Retinal pigment epithelial cell (primary cell): ENCODE data around the gene DDX46.
"Not testable (repeated sequence)": the region's sequence is repeated elsewhere in the genome, so short reads cannot be mapped to it uniquely, and the experiment has no call there.

Experiments used
- DNase-seq: peaks from one replicate; pipeline ENCODE4 v3.0.0-alpha.2; 2010; ENCODE audit warnings: low read depth
- H3K4me3 ChIP-seq: 2 replicates; pipeline ENCODE4 v1.5.1; 2011; ENCODE audit warnings: mild to moderate bottlenecking, low read length, control low read depth, moderate library complexity
- TF ChIP-seq, protein P1 (sequence below): conservative IDR thresholded peaks from 2 replicates; pipeline ENCODE4 v1.5.1; 2011; ENCODE audit warnings: low read depth, low read length, control low read depth, inconsistent platforms

Gene DDX46

DNA sequence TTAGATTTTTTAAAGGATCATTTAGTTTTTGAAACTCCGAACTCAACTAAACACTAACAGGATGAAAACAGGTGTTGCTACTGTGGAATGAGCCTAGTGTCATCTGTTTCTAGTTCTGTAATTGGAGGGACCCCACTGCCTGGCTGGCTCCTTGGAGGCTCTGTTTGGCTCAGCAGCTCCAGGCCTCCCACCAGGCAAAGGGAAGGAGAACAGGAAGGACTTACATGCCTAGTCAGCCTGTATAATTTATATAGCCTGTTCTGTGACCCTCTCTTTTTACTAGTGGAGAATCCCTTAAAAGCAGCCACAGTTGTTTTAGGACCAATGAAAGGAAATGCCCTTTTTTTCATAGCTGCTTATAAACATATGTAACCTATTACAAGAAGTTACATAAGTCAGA is 66.1 kb downstream of the DDX46 start:
- TF ChIP-seq, protein P1, sequence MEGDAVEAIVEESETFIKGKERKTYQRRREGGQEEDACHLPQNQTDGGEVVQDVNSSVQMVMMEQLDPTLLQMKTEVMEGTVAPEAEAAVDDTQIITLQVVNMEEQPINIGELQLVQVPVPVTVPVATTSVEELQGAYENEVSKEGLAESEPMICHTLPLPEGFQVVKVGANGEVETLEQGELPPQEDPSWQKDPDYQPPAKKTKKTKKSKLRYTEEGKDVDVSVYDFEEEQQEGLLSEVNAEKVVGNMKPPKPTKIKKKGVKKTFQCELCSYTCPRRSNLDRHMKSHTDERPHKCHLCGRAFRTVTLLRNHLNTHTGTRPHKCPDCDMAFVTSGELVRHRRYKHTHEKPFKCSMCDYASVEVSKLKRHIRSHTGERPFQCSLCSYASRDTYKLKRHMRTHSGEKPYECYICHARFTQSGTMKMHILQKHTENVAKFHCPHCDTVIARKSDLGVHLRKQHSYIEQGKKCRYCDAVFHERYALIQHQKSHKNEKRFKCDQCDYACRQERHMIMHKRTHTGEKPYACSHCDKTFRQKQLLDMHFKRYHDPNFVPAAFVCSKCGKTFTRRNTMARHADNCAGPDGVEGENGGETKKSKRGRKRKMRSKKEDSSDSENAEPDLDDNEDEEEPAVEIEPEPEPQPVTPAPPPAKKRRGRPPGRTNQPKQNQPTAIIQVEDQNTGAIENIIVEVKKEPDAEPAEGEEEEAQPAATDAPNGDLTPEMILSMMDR = no peak
- DNase-seq = no peak
- no peak overlapping the region for H3K4me3 ChIP-seq

DNA sequence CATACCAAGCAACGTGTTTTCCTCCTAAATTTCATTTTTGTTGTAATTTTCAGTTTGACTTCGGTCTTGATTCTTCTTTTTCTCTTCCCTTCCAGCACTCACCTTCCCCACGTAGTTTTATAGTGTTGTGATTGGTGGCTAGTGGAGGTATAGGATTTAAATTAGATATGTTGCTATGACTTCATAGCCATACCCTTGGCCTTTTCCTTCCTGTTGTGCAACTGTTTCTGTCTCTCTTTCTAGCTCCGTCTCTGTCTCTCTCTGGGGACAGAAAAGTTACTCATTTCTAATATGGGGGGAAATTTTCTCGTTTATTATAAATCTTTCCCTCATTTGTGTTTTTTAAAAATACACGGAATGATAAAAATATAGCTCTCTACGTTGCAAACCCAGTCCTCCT is 66.6 kb downstream of the DDX46 start:
- no peak overlapping the region for H3K4me3 ChIP-seq
- TF ChIP-seq, protein P1 = no peak
- no peak for DNase-seq

- TF ChIP-seq, protein P1 = no peak
- H3K4me3 ChIP-seq = no peak overlapping the region
- DNase-seq = no peak
Measured at GRCh38 chr5:134833340-134834032, 74.9 kb downstream of the DDX46 start.

GRCh38 chr5:134835623-134836022 is 77.0 kb downstream of the DDX46 start:
- TF ChIP-seq, protein P1 = no peak
- no peak for DNase-seq
- no peak overlapping the region for H3K4me3 ChIP-seq

GRCh38 chr5:134837530-134838181 is 79.1 kb downstream of the DDX46 start:
- TF ChIP-seq, protein P1 = no peak
- no peak overlapping the region for H3K4me3 ChIP-seq
- no peak for DNase-seq

- not testable (repeated sequence) for DNase-seq, H3K4me3 ChIP-seq
Measured at GRCh38 chr5:134838361-134838760, 79.8 kb downstream of the DDX46 start.

- TF ChIP-seq, protein P1 = no peak
Measured at GRCh38 chr5:134840811-134841210, 82.2 kb downstream of the DDX46 start.

More at GRCh38 chr5:134840811-134841210, 82.2 kb downstream of the DDX46 start:
- DNase-seq = peak; percentile 31
- no peak overlapping the region for H3K4me3 ChIP-seq
